Measurements from ENCODE around the gene TTC3.
A peak's percentile ranks its signal among the peaks of the same experiment; 100 is the strongest.
"Not testable (repeated sequence)": the region's sequence is repeated elsewhere in the genome, so short reads cannot be mapped to it uniquely, and the experiment has no call there.

The TTC3 gene, protein sequence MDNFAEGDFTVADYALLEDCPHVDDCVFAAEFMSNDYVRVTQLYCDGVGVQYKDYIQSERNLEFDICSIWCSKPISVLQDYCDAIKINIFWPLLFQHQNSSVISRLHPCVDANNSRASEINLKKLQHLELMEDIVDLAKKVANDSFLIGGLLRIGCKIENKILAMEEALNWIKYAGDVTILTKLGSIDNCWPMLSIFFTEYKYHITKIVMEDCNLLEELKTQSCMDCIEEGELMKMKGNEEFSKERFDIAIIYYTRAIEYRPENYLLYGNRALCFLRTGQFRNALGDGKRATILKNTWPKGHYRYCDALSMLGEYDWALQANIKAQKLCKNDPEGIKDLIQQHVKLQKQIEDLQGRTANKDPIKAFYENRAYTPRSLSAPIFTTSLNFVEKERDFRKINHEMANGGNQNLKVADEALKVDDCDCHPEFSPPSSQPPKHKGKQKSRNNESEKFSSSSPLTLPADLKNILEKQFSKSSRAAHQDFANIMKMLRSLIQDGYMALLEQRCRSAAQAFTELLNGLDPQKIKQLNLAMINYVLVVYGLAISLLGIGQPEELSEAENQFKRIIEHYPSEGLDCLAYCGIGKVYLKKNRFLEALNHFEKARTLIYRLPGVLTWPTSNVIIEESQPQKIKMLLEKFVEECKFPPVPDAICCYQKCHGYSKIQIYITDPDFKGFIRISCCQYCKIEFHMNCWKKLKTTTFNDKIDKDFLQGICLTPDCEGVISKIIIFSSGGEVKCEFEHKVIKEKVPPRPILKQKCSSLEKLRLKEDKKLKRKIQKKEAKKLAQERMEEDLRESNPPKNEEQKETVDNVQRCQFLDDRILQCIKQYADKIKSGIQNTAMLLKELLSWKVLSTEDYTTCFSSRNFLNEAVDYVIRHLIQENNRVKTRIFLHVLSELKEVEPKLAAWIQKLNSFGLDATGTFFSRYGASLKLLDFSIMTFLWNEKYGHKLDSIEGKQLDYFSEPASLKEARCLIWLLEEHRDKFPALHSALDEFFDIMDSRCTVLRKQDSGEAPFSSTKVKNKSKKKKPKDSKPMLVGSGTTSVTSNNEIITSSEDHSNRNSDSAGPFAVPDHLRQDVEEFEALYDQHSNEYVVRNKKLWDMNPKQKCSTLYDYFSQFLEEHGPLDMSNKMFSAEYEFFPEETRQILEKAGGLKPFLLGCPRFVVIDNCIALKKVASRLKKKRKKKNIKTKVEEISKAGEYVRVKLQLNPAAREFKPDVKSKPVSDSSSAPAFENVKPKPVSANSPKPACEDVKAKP (N-terminal part only)

DNA sequence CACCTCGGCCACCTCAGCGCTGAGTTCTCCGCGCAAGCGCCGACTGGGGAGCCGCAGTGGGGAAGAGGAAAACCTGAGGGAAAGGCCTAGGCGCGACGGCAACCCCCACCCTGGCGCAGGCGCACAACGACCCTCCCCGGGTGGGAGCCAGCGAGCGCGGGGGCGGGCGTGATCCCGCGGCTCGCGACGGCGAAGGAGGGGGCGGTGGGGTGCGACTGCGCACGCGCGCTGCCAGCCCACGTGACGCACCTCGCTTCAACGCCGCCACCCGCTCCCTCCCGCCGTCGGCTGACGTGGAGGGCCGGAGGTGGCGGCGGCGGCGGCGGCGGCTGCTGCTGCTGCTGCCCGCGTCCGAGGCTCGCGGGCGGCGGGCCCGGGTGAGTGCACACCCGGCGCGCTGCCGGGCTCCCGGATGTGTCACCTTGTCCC is at the start of gene TTC3, which contains the start of gene PIGP:
TSS of gene TTC3 (plus strand) at position 267 of the 429 bp plus-strand sequence. CDS start 14,004 bp downstream, outside the sequence.
TSS of gene PIGP (minus strand) at position 84 of the 429 bp plus-strand sequence. CDS start 556 bp downstream, outside the sequence.
- peak; percentile 92 to 96 (median 95) for DNase-seq

DNA sequence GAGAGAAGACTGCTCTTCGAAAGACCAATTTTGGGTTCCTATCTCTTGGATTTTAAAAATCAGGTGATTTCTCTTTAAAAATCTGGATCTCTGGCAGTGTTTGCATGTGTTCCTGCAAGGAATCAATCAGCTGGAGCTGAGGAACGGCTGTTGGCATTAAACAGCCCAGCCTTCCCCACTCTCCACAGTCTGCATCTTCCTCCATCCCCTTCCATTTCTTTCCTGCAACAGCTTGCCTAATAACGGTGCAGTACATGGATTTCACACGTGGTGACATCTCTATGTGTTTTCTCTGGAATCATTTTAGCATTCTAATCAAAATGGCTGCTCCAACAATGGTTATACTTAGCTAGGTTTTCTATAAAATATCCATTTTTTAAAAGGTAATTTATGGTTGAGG is 46.6 kb upstream of the TTC3 start:
- no peak for DNase-seq

DNA sequence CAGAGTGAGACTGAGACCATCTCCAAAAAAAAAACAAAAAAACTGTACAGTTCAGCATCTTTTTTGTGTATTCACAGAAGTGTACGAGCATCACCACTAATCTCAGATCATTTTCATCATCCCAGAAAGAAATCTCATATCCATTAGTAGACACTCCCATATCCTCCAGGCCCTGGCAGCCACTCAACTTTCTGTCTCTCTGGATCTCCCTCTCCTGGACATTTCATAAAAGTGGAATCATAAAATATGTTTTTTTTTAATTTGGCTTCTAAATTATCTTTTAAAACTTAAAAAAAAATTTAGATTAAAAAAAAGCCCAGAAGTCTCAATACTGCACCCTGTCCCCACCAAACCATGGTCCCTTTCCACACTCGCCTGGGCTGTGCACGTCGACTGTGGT is 44.5 kb upstream of the TTC3 start:
- DNase-seq = no peak

DNA sequence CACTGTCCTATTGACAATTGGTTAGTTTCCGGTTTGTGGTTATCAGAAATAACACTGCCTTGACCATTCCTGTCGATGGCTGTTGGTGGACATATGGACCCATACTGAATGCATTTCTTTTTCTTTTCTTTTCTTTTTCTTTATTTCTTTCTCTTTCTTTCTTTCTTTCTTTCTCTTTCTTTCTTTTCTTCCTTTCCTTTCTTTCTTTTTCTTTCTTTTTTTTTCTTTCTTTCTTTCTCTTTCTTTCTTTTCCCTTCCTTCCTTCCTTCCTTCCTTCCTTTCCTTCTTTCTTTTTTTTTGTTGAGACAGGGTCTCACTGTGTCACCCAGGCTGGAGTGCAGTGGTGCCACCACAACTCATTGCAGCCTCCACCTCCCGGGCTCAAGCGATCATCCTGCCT is 42.2 kb upstream of the TTC3 start:
- no peak for DNase-seq

DNA sequence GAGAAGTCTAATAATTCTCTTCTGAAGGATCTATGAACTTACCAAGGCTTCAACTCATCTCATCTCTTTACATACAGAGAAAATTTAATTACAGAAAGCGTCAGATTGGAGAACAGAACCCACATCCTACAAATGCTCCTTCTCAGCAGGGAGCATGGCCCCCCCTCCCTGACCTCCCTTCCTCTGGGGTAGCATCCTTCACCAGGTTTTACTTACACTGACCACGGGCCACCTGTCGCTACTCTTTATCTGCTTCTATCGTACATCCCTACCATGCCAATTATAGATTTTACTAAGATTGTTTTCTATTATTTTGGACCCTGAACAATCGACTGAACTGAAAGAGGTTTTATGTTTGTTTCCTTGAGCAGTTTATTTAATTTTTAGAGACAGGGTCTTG is 40.8 kb upstream of the TTC3 start:
- DNase-seq = no peak

DNA sequence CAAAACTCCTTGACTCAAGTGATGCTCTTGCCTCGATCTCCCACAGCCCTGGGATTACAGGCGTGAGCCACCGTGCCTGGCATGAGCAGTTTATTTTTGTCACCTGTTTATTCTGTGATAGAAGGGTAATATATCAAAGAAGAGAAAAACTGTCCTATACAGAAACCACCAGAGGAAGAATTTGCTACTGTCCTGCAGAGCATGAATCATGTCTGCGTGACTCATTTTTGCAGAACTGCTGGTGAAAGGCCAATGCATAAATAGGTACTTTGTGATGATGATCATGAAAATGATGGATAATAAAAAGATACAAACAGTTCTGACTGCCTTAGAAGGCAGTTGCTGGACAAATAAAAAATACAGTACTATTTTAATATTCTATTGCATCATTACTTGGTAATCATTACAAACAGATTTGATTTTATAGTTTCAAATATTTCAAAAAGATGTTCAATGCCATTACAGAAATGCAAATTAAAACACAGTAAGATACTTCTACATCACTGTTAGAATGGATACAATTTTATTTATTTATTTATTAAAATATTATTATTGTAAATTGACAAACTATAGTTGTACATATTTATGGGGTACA is 40.1 kb upstream of the TTC3 start:
- no peak for DNase-seq

DNA sequence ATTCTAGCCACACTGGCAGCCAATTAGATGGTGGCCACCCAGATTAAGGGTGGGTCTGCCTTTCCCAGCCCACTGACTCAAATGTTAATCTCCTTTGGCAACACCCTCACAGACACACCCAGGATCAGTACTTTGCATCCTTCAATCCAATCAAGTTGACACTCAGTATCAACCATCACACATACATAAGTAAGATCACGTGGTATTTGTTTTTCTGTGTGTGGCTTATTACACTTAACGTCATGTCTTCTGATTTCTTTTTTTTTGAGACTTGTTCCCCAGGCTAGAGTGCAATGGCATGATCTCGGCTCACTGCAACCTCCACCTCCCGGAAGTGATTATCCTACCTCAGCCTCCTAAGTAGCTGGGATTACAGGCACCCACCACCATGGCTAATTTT is 38.7 kb upstream of the TTC3 start:
- DNase-seq = not testable (repeated sequence)

DNA sequence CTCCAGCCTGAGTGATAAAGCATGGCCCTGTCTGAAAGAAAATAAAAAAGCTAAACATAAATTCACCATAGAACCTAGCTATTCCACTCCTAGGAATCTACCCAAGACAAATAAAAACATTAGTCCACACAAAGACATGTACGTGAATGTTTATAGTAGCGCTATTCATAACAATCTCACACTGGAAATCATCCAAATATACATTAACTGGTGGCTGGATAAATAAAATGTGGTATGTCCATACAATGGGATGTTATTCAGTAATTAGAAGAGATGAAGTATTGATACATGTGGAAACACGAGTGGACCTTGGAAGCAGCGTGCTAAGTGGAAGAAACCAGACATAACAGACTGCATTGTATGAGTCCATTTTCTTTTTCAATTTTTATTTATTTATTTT is 36.9 kb upstream of the TTC3 start:
- DNase-seq = no peak

DNA sequence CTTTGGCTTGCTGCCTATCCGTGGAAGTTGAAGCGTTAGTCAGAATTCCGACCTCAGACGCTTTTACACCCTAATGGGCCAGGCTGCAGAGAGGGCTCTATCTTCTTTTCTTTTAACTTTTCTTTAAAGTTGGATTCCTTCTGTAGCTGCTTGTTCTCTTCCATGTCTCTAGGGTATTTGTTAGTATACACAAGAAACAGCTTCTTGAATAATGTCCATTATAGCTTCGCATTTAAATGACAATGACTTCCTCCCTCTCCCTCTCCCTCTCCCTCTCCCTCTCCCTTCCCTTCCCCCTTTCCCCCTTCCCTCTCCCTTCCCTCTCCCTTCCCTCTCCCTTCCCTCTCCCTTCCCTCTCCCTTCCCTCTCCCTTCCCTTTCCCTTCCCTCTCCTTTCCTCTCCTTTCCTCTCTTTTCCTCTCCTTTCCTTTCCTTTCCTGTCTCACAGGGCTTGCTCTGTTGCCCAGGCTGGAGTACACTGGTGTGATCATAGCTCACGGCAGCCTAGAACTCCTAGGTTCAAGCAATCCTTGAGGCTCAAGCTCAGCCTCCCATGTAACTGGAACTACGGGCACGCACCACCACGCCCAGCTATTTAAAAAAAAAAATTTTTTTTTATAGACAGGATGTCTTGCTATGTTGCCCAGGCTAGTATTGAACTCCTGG is 33.5 kb upstream of the TTC3 start:
- no peak for DNase-seq

DNA sequence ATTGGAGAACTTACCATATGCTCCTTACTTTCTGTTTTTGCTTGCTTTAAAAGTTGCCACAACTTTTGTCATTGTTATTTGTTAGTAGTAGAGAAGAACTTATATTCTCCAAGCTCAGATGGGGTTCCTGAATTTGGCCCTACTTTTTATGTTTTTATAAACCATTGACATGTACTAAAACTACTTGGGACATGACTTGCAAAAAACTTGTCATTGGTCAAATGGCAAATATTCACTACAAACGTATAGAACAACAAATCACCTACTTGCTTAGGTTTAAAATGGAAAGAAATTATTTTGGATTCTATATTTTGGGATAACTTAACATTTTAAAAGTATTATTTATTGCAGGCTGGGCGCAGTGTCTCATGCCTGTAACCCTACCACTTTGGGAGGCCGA is 32.8 kb upstream of the TTC3 start:
- DNase-seq = no peak

DNA sequence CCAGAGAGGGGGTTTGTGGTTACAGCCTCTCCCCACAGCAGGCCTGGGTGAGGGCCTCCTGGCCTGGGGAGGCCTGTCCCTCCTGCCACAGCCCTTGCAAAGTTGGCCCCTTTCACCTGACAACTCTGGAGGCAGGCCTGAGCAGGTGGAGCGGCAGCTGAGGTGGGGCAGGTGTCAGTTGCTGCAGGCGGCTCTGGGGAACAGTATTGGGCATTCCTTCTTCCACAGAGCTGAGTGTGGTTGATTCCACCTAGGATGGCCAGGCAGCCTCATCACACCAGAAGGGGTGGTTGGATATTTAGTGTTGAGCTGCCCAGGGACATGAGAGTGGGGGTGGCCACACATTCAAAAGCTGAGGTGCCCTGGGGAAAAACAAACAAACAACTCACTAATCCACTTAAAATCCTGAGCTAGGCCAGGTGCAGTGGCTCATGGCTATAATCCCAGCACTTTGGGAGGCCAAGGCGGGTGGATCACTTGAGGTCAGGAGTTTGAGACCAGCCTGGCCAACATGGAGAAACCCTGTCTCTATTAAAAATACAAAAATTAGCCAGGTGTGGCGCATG is 31.3 kb upstream of the TTC3 start:
- no peak for DNase-seq

DNA sequence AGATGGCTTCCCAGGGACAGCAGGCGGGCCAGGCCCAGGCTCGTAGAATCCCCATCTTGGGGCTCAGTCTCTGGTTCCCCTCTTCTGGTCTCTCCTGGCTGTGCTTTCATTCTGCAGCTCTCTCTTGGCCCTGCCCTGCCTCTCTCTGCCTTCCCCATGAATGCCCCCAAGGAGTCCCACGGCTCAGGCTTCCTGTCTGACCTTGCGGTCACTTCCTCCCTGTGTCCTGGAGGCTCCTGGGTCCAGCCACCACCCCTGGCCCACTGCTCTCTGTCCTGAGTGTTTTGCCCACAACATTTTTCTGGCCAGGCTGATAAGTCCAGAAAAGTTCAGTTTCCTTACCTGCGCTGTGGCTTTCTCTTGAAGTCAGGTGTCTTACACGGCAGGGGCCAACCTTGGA is 29.2 kb upstream of the TTC3 start:
- DNase-seq = no peak

DNA sequence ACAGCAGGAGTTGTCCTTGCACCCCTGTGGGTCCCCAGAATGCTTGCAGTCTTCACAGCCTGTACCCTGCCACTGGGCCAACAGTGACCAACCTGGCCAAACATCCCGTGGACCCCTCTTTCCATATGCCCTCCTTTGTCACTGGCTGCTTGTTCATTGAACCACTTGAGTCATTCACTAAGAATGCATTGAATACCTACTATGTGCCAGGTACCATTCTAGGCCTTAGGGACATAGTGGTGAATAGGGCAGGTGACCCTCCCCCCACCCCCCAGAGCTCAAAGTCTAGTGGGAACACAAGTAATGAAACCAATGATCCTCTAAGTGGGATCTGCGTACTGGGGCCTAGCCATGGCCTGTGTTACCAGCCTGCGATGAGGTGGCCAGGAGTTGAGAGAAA is 28.4 kb upstream of the TTC3 start:
- no peak for DNase-seq

DNA sequence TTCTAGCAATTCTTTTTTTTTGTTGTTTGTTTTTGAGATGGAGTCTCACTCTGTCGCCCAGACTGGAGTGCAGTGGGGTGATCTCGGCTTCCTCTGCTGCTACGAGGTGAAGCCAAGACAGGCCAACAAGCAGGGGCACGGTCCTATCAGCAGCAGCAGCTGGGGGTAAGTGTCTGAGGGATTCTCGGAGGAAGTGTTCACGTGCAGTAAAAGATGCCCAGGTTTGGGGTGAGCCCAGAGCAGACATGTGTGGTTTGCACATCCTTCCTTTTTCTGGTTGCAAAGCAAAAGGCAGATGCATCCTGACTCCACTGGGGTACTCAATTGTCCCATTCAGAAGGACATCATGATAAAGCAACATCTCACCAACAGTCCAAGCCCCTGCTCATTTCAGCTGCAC is 27.9 kb upstream of the TTC3 start:
- DNase-seq = peak in 1 of 6 experiments; percentile 23

DNA sequence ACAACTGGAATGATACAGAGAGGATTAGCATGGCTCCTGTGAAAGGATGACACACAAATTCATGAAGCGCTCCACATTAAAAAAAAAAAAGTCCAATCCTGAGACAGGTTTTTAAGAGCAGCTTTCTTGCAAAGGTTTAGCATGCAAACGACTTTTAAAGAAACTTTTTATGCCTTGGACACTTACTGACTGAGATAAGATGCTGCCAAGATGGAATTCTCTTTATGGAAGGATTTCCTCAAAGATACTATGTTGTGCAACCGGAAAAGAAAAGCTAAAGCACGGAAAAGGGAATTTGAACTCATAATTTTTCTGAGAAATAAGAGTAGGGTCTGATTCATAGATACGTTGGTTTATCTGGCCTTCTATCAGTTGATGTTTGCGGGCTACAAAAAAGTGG is 27.5 kb upstream of the TTC3 start:
- DNase-seq = no peak

DNA sequence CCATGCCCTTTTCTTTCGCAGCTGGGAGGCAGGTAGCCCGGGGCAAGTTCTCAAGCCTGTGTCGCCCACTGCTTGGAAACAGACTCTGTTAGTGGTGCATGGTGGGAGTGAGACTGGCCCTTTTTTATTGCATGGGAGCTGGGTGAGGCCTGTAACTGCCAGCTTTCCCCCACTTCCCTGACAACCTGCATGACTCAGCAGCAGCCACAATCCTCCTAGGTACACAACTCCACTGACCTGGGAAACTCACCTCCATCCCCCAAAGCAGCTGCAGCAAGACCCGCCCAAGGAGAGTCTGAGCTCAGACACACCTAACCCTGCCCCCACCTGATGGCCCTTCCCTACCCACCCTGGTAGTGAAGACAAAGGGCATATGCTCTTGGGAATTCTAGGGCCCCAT is 26.0 kb upstream of the TTC3 start:
- DNase-seq = no peak

DNA sequence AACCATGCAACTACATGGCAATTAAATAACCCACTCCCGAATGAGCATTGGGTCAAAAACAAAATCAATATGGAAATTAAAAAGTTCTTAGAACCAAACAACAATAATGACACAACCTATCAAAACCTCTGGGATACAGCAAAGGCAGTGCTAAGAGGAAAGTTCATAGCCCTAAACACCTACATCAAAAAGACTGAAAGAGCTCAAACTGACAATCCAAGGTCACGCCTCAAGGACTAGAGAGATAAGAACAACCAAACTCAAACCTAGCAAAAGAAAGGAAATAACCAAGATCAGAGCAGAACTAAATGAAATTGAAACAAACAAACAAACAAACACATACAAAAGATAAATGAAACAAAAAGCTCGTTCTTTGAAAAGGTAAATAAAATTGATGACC is 23.3 kb upstream of the TTC3 start:
- not testable (repeated sequence) for DNase-seq

DNA sequence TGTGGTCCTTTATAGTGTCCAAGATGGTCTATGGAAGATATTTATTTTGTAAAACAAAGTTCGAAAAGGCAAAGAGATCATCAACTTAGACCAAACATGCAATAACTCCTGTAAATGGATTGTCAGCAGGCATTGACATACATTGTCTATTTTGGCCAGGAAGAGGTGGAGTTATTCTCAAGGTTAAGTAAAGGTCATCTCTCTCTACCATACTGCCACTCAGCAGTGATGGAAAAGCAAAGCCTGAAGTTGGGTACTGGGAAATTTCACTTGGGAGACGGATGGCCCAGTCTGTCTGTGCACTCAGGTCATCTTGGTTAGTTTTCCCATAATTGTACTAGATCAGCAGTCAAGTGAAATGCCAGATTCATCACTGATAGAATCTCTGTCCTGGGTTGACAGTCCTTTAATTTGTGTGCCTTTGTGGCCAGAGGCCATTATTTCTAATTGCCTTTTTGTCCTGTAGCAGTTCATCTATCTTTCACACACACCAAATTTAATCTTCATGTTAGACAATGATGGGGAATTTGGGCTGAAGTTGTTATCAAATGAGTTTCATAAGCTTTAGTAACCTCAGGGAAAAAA is 17.7 kb upstream of the TTC3 start:
- no peak for DNase-seq

DNA sequence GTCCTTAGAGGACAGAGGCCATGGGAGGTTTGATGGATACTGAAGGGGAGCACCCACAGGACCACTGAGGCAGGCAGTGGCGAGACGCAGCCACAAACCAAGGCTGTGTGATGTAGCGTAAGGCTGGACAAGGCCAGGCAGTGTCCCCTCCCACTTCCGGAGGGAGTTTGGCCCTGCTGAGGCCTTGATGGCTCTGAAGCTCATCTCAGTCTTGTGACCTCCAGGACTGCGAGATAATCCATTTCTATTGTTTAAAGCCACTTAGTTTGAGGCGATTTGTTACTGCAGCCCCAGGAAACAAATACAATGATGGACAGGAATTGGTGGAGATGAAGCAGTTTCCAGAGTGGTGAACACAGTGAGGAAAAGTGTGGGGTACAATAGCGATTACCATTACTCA is 15.4 kb upstream of the TTC3 start:
- DNase-seq = no peak

DNA sequence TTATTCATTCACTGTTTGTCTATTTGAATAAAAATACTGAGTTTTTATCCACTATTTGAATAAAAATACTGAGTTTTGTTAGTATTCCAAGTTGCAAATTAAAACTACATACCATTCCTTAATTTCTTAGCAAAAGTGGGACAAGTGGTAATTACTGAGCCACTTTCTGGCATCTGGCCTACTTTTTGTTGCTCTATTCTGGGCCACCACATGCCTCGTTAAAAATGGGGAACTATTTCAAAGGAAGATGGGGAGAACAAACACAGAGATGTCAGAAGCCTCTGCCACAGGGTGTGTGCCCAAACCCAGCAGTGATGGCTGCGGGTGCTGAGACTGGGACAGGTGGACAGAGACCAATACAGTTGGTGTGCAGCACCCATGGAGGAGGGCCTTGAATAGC is 14.8 kb upstream of the TTC3 start:
- DNase-seq = no peak

DNA sequence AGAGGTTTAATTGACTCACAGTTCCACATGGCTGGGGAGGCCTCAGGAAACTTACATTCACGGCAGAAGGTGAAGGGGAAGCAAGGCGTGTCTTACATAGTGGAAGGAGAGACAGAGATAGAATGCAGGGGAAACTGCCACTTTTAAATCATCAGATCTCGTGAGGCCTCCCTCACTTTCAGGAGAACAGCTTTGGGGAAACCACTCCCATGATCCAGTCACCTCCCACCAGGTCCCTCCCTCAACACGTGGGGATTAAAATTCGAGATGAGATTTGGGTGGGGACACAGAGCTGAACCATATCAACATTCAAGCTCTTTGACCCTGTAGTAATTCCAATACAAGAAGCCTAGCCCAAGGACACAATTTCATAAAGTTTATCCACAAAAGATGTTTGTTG is 13.9 kb upstream of the TTC3 start:
- DNase-seq = no peak
